ENCODE results near the gene NAGPA. TPM values are rescaled to one million over a fixed set of nuclear protein-coding genes. Genes with fewer than 3 reads are reported as not detected.
A peak's percentile ranks its signal among the peaks of the same experiment; 100 is the strongest.

NAGPA gene
- total RNA-seq, 1 experiment from 2014 or later, result 12.5 TPM

- TF ChIP-seq ATF2 (CRISPR knock-in tag; IDR thresholded peaks at IDR 0.05; ENCODE audit: borderline replicate concordance, low read depth) (no peak), ZNF263 (CRISPR knock-in tag; IDR thresholded peaks at IDR 0.05; ENCODE audit: low read depth) (no peak), ESRRA (CRISPR knock-in tag; IDR thresholded peaks at IDR 0.05; ENCODE audit: borderline replicate concordance) (peak; percentile 24; the same call in 1 of the 2 replicates), RELA (CRISPR knock-in tag; IDR thresholded peaks at IDR 0.05; ENCODE audit: borderline replicate concordance) (peak; percentile 25; the same call in 1 of the 2 replicates), GABPB1 (CRISPR knock-in tag; IDR thresholded peaks at IDR 0.05) (peak; percentile 86), ZNF281 (CRISPR knock-in tag; IDR thresholded peaks at IDR 0.05) (no peak), FOXP4 (CRISPR knock-in tag; IDR thresholded peaks at IDR 0.05) (peak; percentile 30; the same call in 1 of the 2 replicates), ATF1 (CRISPR knock-in tag; IDR thresholded peaks at IDR 0.05) (no peak), SMAD3 (CRISPR knock-in tag; IDR thresholded peaks at IDR 0.05; ENCODE audit: borderline replicate concordance) (no peak), ZNF416 (CRISPR knock-in tag; IDR thresholded peaks at IDR 0.05) (no peak), ARID4B (CRISPR knock-in tag; IDR thresholded peaks at IDR 0.05; ENCODE audit: borderline replicate concordance) (peak; percentile 83; the same call in 1 of the 2 replicates), ZNF232 (CRISPR knock-in tag; IDR thresholded peaks at IDR 0.05) (no peak), NFE2L1 (CRISPR knock-in tag; IDR thresholded peaks at IDR 0.05) (no peak), ZNF317 (CRISPR knock-in tag; IDR thresholded peaks at IDR 0.05; ENCODE audit: borderline replicate concordance, low read depth) (no peak), CDX4 (CRISPR knock-in tag; IDR thresholded peaks at IDR 0.05; ENCODE audit: borderline replicate concordance) (no peak), AR (CRISPR knock-in tag; IDR thresholded peaks at IDR 0.05) (no peak), FOXK1 (CRISPR knock-in tag; IDR thresholded peaks at IDR 0.05) (peak; percentile 86; the same call in 1 of the 2 replicates), ZBTB43 (CRISPR knock-in tag; IDR thresholded peaks at IDR 0.05) (peak; percentile 59; the same call in 1 of the 2 replicates), JUN (CRISPR knock-in tag; IDR thresholded peaks at IDR 0.05) (peak; percentile 77), ETV6 (CRISPR knock-in tag; IDR thresholded peaks at IDR 0.05) (peak; percentile 53; the same call in 1 of the 2 replicates)
Measured at GRCh38 chr16:5033256-5034166, at the start of gene NAGPA (continued).

All from WTC11 (cell line).